ENCODE measurements around the gene HECW1.

The HECW1 gene

DNA sequence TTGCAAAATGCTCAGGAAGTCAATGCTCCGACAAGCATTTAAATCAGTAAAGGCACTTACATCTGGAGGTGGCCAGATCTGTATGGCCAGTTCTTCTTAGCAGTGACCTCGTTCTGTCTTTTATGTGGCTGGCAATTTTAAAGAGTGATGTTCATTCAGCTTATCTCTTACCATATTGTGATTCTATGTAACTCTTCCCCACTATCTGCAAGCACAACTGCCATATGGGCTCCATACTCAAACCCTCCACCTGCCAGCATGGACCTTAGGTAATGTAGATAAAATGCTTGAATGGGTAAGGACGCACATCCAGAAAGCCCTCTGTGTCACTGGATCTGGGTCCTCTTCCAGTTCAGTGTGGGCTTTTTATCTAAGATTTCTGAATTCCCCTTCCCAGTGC is 428.0 kb downstream of the HECW1 start:
- no peak overlapping the region for H3K27ac ChIP-seq
- H3K4me1 ChIP-seq (ENCODE audit: control insufficient read depth in 1 of 2, insufficient read depth in 1 of 2, low read depth in 1 of 2, low read length in 1 of 2): no peaks in the 10 kb centered on the region
- no peaks in the 10 kb centered on the region for H3K9me3 ChIP-seq
- TF ChIP-seq CTCF (IDR thresholded peaks at IDR 0.05): no peak
- no peaks in the 10 kb centered on the region for H3K36me3 ChIP-seq
- H3K27me3 ChIP-seq: no peaks in the 10 kb centered on the region
- no peak overlapping the region for H3K4me3 ChIP-seq (ENCODE audit: low read depth in 1 of 2, low read length in 1 of 2)

- Histone ChIP-seq H3K4me3 (ENCODE audit: low read depth in 1 of 2, low read length in 1 of 2) (no peak overlapping the region), H3K9me3 (no peaks in the 10 kb centered on the region), H3K27me3 (no peaks in the 10 kb centered on the region), H3K27ac (no peak overlapping the region), H3K36me3 (no peaks in the 10 kb centered on the region), H3K4me1 (ENCODE audit: control insufficient read depth in 1 of 2, insufficient read depth in 1 of 2, low read depth in 1 of 2, low read length in 1 of 2) (no peaks in the 10 kb centered on the region)
- no peak for TF ChIP-seq CTCF (IDR thresholded peaks at IDR 0.05)
Measured at GRCh38 chr7:43542716-43543115, 430.3 kb downstream of the HECW1 start.

DNA sequence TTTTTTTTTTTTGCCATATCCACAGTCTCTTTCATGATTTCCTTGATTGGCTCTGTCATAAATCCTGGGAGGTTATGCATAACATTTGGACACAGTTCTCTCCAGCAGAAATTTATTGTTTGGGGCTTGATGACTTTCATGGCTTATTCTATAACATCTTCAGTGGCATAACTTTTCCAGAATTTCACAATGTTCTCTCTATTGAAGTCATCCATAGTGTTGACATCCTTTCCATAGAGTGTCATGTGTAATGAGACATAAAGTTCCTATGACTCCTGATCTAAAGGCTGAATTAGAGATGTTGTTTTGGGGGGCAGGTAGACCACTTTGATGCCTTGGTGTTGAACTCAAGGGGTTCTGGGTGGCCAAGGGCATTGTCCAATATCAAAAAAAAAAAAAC is 433.8 kb downstream of the HECW1 start:
- Histone ChIP-seq H3K4me1 (ENCODE audit: control insufficient read depth in 1 of 2, insufficient read depth in 1 of 2, low read depth in 1 of 2, low read length in 1 of 2) (no peaks in the 10 kb centered on the region), H3K36me3 (no peaks in the 10 kb centered on the region), H3K9me3 (no peaks in the 10 kb centered on the region), H3K4me3 (ENCODE audit: low read depth in 1 of 2, low read length in 1 of 2) (no peak overlapping the region), H3K27ac (no peak overlapping the region), H3K27me3 (no peaks in the 10 kb centered on the region)
- TF ChIP-seq CTCF (IDR thresholded peaks at IDR 0.05): no peak

- Histone ChIP-seq H3K27me3 (no peaks in the 10 kb centered on the region), H3K9me3 (no peaks in the 10 kb centered on the region), H3K4me3 (ENCODE audit: low read depth in 1 of 2, low read length in 1 of 2) (no peak overlapping the region), H3K27ac (no peak overlapping the region), H3K36me3 (no peaks in the 10 kb centered on the region), H3K4me1 (ENCODE audit: control insufficient read depth in 1 of 2, insufficient read depth in 1 of 2, low read depth in 1 of 2, low read length in 1 of 2) (peaks cover 0 to 12% of the 10 kb centered on the region in 2 experiments)
- no peak for TF ChIP-seq CTCF (IDR thresholded peaks at IDR 0.05)
Measured at GRCh38 chr7:43550427-43550826, 438.0 kb downstream of the HECW1 start.

GRCh38 chr7:43552122-43552521 is 439.7 kb downstream of the HECW1 start:
- H3K9me3 ChIP-seq: no peaks in the 10 kb centered on the region
- H3K4me1 ChIP-seq (ENCODE audit: control insufficient read depth in 1 of 2, insufficient read depth in 1 of 2, low read depth in 1 of 2, low read length in 1 of 2): peaks cover 0 to 12% of the 10 kb centered on the region in 2 experiments
- H3K36me3 ChIP-seq: no peaks in the 10 kb centered on the region
- H3K4me3 ChIP-seq (ENCODE audit: low read depth in 1 of 2, low read length in 1 of 2): no peak overlapping the region
- no peaks in the 10 kb centered on the region for H3K27me3 ChIP-seq
- no peak overlapping the region for H3K27ac ChIP-seq
- no peak for TF ChIP-seq CTCF (IDR thresholded peaks at IDR 0.05)

DNA sequence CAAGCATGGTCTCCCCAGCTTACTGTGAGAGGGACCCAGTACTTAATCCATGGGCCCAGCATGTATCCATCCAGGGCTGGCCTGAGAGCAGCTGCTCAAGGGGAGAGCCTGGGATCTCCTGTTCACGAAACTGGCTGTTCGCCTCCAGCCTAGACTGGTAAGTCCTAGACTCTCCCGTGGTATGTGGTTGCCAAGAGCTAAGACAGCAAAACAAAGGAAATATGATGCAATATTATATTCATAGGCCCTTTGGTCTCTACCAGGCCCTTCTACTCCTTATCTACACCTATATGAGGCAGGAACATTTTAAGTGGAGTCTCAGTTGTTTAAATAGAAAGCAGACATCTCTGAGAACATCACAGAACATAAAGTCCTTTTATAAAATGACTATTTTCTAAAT is 441.6 kb downstream of the HECW1 start:
- Histone ChIP-seq H3K27me3 (no peaks in the 10 kb centered on the region), H3K4me3 (ENCODE audit: low read depth in 1 of 2, low read length in 1 of 2) (no peak overlapping the region), H3K9me3 (no peaks in the 10 kb centered on the region), H3K27ac (no peak overlapping the region), H3K36me3 (no peaks in the 10 kb centered on the region), H3K4me1 (ENCODE audit: control insufficient read depth in 1 of 2, insufficient read depth in 1 of 2, low read depth in 1 of 2, low read length in 1 of 2) (peaks cover 0 to 12% of the 10 kb centered on the region in 2 experiments)
- no peak for TF ChIP-seq CTCF (IDR thresholded peaks at IDR 0.05)
